ENCODE data around the gene DNAH17. TPM values are rescaled to one million over a fixed set of nuclear protein-coding genes. Genes with fewer than 3 reads are reported as not detected.

DNAH17 gene
- total and polyA plus RNA-seq, 2 of the 8 experiments (the other 6 are each of a cell fraction or from before 2014, with no cell fraction given), result 0.14 to 0.67 TPM

DNA sequence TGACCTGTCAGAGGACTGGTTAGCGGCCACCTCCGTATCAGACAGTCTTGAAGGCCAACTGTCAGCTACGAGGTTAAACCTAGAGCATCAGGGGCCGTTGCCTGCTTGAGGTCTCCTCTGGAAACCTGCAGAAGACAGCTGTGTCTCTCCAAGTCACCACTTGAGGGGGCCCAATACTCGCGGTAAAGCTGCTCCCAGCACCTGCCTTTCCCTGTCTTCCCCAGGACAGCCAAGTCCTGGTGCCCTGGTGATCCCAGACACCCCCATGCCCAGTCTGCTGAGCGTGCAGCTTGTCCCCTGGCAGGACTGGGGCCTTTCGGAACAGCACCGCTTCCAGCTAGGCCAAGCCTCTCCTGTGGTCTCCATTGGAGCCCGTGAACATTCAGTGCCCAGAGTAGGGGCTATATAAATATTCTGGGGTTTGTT, 80.1 kb downstream of the DNAH17 start:
- 42% methylated on average over 10 of the region's 10 CpGs; no CpG with 5 or more reads in 1 of the 2 experiments for WGBS, 2 experiments (ENCODE audit: extremely low coverage in 1 of 2, insufficient coverage in 1 of 2, insufficient read length in 1 of 2, insufficient replicate concordance in 2 of 2, low coverage in 1 of 2, low lambda C conversion rate in 2 of 2, missing lambda C conversion rate in 1 of 2)
- Histone ChIP-seq H2BK120ac (replicated peaks; ENCODE audit: low read depth, low read length) (no peak overlapping the region), H4K8ac (ENCODE audit: extremely low read depth, insufficient read depth, low read length) (no peak overlapping the region), H3K18ac (ENCODE audit: extremely low read depth, low read length) (no peak overlapping the region), H2BK15ac (ENCODE audit: low read length) (no peak overlapping the region), H4K5ac (ENCODE audit: insufficient read length, low read depth, low read length) (no peak overlapping the region), H2BK12ac (ENCODE audit: low read depth, low read length) (no peak overlapping the region), H3K4me2 (ENCODE audit: insufficient read depth in 1 of 2, low read depth in 2 of 2, low read length in 2 of 2) (no peak overlapping the region), H3K4me1 (replicated peaks in 1 of 4; ENCODE audit: control insufficient read depth in 3 of 4, insufficient read depth in 4 of 4, low read length in 3 of 4) (peaks cover 0 to 11% (median 9%) of the 10 kb centered on the region in 4 experiments; a peak in 6 of 7 replicates), H2AK5ac (ENCODE audit: low read depth, low read length) (no peak overlapping the region), H3K23ac (ENCODE audit: insufficient read length) (no peak overlapping the region), H2AFZ (ENCODE audit: low read length) (no peak overlapping the region), H3K14ac (ENCODE audit: insufficient read length) (no peak overlapping the region), H3K27ac (ENCODE audit: low read depth, low read length) (no peak overlapping the region), H3K79me2 (ENCODE audit: control insufficient read depth in 1 of 2, insufficient read depth in 2 of 2, low read length in 2 of 2) (no peaks in the 10 kb centered on the region), H4K20me1 (replicated peaks in 1 of 2; ENCODE audit: control insufficient read depth in 1 of 2, insufficient read depth in 2 of 2, low read length in 2 of 2) (no peaks in the 10 kb centered on the region), H3K36me3 (ENCODE audit: control insufficient read depth in 2 of 4, insufficient read depth in 4 of 4, low read length in 3 of 4) (no peaks in the 10 kb centered on the region), H3K79me1 (ENCODE audit: low read depth, low read length) (no peaks in the 10 kb centered on the region), H2BK5ac (ENCODE audit: low read depth, low read length) (no peak overlapping the region), H3K4ac (replicated peaks; ENCODE audit: insufficient read length, low read depth, low read length) (peak overlapping the region; percentile 5), H3K9me3 (ENCODE audit: insufficient read depth in 2 of 2, low read depth in 1 of 2, low read length in 1 of 2) (no peaks in the 10 kb centered on the region), H2BK20ac (ENCODE audit: low read length) (no peak overlapping the region), H3K56ac (replicated peaks; ENCODE audit: insufficient read length, low read depth, low read length) (no peak overlapping the region), H3K4me3 (ENCODE audit: extremely low read depth in 1 of 4, insufficient read depth in 2 of 4, low read depth in 3 of 4, low read length in 4 of 4) (no peak overlapping the region), H3K27me3 (replicated peaks in 1 of 4; ENCODE audit: control insufficient read depth in 3 of 4, extremely low read depth in 1 of 4, insufficient read depth in 3 of 4, low read length in 3 of 4) (no peaks in the 10 kb centered on the region; a peak in 2 of 7 replicates), H4K91ac (replicated peaks; ENCODE audit: insufficient read length, low read length) (no peak overlapping the region), H3K9ac (replicated peaks in 1 of 4; ENCODE audit: extremely low read depth in 1 of 4, low read depth in 3 of 4, low read length in 3 of 4) (no peak overlapping the region), H3K23me2 (ENCODE audit: low read depth, low read length) (no peaks in the 10 kb centered on the region)
- TF ChIP-seq CBX5 (IDR thresholded peaks at IDR 0.05; ENCODE audit: low read depth, low read length) (no peak), RBBP5 (IDR thresholded peaks at IDR 0.05; ENCODE audit: borderline replicate concordance, low read depth, low read length) (no peak), RFX5 (IDR thresholded peaks at IDR 0.05; ENCODE audit: borderline replicate concordance, low read depth, low read length) (no peak), RXRA (IDR thresholded peaks at IDR 0.05; ENCODE audit: insufficient read depth, low read depth, low read length) (no peak), RAD21 (IDR thresholded peaks at IDR 0.05 in 1 of 2, conservative IDR thresholded peaks at IDR 0.05 in 1 of 2; ENCODE audit: low read depth in 2 of 2, low read length in 2 of 2) (peak; percentile 99 to 100), ZNF274 (IDR thresholded peaks at IDR 0.05; ENCODE audit: borderline replicate concordance, extremely low read depth, low read length) (no peak), GABPA (IDR thresholded peaks at IDR 0.05; ENCODE audit: borderline replicate concordance, insufficient read depth, low read length) (peak; percentile 36; the same call in 1 of the 2 replicates)
- TF ChIP-seq, protein P1, sequence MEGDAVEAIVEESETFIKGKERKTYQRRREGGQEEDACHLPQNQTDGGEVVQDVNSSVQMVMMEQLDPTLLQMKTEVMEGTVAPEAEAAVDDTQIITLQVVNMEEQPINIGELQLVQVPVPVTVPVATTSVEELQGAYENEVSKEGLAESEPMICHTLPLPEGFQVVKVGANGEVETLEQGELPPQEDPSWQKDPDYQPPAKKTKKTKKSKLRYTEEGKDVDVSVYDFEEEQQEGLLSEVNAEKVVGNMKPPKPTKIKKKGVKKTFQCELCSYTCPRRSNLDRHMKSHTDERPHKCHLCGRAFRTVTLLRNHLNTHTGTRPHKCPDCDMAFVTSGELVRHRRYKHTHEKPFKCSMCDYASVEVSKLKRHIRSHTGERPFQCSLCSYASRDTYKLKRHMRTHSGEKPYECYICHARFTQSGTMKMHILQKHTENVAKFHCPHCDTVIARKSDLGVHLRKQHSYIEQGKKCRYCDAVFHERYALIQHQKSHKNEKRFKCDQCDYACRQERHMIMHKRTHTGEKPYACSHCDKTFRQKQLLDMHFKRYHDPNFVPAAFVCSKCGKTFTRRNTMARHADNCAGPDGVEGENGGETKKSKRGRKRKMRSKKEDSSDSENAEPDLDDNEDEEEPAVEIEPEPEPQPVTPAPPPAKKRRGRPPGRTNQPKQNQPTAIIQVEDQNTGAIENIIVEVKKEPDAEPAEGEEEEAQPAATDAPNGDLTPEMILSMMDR (IDR thresholded peaks at IDR 0.05; ENCODE audit: control extremely low read depth in 1 of 3, insufficient read depth in 1 of 3, low read depth in 1 of 3, low read length in 3 of 3), result peak; percentile 80 to 95 (median 91)
- ChIA-PET CTCF (ENCODE audit: partially characterized antibody) (interaction anchor here (0.5 to 5.4 kb wide), 49 partner anchors 9 to 1360 kb away, joined by 3 to 92 read pairs (median 4); no protein-coding TSS in a partner anchor), POLR2A (ENCODE audit: partially characterized antibody) (interaction anchor here (1.1 kb wide), 1 partner anchor 62 kb away, joined by 3 read pairs; no protein-coding TSS in a partner anchor)
- FAIRE-seq (no peak), DNase-seq (ENCODE audit: low read depth in 1 of 2, low spot score in 2 of 2) (peak; percentile 57 to 85)
